ENCODE data around the gene PTPN20.
"Not testable (repeated sequence)": the region's sequence is repeated elsewhere in the genome, so short reads cannot be mapped to it uniquely, and the experiment has no call there.

DNA sequence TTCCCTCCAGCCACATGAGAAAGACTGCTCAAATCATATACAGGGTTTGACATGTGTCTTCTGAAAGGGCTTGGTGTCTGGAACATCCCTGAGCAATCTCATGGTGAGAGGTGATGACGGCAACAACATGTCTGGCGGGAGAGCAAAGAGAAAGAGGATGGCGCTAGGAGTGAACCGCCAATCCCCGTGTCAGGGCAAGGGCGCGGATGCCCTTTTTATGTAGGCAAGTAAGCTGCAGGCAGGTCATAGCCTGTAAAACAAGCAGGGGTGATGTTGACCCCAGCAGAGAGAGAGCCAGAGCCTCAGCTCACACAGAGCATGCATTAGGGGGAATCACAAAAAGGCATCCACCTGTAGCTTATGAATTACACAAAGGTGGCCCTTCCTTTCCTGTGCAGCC is 4.9 kb upstream of the PTPN20 start:
- TF ChIP-seq, protein P1, sequence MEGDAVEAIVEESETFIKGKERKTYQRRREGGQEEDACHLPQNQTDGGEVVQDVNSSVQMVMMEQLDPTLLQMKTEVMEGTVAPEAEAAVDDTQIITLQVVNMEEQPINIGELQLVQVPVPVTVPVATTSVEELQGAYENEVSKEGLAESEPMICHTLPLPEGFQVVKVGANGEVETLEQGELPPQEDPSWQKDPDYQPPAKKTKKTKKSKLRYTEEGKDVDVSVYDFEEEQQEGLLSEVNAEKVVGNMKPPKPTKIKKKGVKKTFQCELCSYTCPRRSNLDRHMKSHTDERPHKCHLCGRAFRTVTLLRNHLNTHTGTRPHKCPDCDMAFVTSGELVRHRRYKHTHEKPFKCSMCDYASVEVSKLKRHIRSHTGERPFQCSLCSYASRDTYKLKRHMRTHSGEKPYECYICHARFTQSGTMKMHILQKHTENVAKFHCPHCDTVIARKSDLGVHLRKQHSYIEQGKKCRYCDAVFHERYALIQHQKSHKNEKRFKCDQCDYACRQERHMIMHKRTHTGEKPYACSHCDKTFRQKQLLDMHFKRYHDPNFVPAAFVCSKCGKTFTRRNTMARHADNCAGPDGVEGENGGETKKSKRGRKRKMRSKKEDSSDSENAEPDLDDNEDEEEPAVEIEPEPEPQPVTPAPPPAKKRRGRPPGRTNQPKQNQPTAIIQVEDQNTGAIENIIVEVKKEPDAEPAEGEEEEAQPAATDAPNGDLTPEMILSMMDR (conservative IDR thresholded peaks at IDR 0.05; ENCODE audit: low read length) = not testable (repeated sequence)
- TF ChIP-seq EZH2phosphoT487 (IDR thresholded peaks at IDR 0.05; ENCODE audit: borderline replicate concordance) = not testable (repeated sequence)
